Glomerular endothelial cell (primary cell): Measurements from ENCODE around the gene PIM2. TPM values are rescaled to one million over a fixed set of nuclear protein-coding genes. Genes with fewer than 3 reads are reported as not detected.

Source experiments
- DNase-seq: peaks from one replicate; pipeline ENCODE4 v3.0.0-alpha.2; 2011; ENCODE audit warnings: low read depth, low spot score; ENCODE audit errors: extremely low read depth
- total RNA-seq: library from RNA; depleted of rRNA; stranded (reverse); fragments of >200 nt; gene quantifications from 2 replicates; pipeline ENCODE4 v1.2.3, GENCODE V29; 2015

The PIM2 gene
- total RNA-seq, 1 donor from 2014 or later, result 5.3 TPM

DNA sequence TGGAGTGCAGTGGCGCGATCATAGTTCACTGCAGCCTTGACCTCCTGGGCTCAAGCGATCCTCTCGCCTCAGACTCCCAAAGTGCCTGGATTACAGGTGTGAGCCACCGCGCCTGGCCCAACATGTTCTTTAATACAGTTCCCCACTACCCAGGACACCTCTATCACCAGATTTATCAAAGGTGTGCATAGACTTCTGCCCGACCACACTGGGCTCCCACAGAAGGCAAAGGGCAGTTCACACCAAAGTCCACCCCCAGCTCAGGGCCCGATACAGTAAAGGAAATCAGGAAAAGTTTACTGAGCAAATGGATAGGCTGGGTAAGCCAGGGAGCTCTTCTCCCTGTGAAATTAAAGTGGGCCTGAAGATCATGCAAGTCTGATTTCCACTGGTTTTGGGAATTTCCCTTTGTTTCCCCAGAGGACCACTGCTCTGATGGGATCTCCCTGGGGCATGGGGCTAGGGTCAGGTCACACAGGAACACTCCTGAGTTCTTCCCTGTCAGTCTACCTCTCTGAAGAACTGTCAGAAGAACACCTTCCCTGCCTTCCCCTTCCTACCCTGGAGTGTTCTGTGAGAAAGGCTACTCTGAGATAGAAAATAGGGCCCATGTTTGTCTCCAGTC, 17.7 kb upstream of the PIM2 start:
- DNase-seq, result no peak

GRCh38 chrX:48935301-48935670, 16.5 kb upstream of the PIM2 start:
- DNase-seq, result no peak

DNA sequence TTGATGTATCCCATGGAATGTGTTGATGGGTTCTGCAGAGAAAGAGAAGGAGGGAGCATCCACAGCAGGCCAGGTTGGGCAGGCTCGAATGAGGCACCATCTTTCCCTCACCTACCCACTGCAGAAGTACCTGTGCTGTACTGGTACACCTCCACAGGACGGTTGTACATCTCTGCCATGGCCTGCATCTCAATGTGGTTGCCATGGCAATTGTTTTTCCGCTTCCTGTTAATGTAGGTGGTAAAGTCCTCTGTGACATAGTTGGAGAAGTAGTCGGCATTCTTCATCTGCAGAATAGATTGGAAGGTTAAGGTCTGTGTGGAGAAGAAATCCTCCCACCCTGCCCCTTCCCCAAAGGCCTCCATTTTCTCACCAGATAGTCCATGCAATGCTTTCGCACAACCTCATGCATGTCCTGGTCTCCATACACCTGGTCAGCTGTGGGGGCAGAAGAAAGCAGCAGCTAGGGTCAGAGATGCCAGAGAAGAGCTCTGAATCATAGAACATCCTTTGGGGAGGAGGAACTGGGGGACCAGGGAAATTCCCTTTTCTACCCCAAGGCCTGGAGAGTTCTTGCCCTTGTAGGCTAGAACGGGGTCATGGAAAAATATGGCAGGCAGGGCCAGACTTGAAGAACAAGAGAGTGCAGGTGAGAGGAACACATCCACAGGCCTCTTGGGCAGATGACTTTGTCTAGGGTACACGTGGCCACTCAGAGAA, 15.9 kb upstream of the PIM2 start:
- no peak for DNase-seq

DNA sequence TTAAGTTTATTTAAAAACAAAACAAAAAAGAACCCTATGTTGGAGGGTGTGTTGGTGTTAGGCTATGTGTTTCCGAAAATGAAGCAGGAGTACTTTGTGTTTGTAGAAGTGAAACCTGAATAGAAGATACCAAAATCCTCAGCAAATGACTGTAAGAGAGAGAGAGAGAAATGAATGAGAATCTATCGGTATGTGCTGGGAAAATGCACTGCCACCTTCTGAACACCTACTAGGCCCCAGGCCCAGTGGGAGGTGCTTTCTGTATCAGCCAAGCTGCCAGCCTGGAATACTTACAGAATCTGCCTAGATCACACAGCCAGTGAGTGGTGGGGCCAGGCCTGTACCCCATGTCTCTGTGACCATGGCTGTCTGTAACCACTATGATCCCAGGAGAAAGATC, 14.9 kb upstream of the PIM2 start:
- DNase-seq, result no peak

DNA sequence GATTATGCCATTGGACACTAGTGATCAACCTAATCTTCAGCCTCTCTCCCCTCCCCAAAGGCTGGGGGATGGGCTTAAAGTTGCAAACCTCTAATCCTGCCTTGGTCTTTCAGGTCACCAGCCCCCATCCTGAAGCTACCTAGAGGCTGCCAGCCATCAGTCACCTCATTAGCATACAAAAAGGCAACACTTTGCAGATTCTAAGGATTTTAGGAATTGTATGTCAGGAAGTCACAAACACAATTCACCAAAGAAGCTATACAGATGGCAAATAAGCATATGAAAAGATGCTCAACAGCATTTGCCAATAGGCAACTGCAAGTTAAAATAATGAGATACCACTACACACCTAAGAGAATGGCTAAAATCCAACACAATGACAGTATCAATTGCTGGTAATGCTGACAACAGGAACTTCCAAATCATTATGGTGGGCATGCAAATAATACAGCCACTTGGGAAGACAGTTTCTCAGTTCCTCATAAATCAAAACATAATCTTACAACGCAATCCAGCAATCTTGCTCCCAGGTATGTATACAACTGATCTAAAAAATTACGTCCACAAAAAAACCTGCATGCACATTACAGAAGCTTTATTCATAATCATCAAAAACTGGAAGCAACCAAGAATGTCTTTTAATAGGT, 9.0 kb upstream of the PIM2 start:
- DNase-seq, result no peak

DNA sequence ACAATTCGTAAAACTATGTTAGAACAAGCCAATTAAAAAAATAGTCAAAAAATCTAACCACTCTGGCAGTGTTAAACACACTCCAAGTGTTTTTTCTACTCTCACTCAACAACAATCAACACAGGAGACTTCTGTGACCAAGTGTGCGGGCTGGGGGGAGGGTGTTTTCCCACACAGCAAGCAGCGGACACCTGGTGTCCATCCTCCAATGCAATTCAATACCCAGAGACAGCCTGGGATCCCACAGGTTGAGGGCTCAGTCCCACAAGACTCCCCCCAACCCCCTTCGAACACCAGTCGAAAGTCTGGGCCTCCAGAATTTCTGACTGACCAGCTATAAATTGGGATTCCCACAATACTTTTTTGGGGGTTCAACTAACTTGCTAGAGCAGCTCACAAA, 8.3 kb upstream of the PIM2 start:
- no peak for DNase-seq

DNA sequence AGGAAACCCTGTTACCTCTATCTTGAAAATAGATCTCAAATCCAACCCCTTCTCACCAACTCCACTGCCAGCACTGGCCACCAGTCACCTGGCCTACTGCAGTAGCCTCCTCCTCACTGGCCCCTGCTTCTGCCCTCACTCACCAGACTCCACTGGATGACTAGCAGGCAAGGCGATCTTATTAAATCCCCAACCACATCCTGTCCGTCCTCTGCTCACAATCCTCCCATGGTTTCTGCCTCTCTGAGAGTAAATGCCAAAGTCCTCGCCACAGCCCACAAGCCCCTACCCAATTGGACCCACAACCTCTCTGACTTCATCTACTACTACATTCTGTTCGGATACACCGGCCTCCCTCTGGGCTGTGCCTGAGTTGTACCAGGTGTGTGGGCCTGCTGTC, 5.4 kb upstream of the PIM2 start:
- DNase-seq, result no peak

DNA sequence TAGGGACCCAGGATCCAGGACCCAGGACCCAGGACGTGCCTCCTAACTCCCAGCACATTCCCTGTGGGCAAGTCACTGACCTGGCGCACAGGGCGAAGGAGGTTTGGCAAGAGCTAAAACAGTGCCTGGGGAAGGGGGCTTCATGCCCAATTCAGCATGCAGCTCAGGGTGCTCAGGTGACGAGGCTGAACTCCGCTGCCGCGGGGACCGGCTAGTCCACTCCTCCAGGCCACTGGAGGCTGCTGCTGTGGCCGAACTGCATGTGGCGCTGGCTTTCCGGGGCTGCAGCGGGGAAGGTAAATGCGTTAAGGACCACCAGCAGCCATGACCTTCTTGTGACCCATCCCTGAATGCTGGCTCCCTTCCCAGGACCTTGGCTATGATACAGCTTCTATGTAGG, 4.9 kb upstream of the PIM2 start:
- no peak for DNase-seq

DNA sequence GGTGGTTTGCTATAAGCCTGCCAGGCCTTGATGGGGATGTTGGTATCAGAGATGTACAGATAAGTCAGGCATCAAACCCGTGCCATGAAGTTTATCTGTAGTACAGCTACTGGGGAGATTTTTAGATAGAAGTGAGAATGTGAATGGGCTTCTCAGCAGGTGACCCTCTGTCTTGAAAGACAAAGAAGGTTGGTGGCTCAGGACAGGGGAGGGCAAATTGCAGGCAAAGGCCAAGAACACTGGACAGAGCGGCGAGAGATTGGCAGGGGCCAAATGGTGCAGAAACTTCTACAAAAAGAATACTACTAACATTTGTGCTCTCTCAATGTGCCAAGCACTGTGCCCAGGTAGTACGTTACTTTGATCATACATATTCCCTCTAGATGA, 1.9 kb upstream of the PIM2 start:
- DNase-seq, result no peak

DNA sequence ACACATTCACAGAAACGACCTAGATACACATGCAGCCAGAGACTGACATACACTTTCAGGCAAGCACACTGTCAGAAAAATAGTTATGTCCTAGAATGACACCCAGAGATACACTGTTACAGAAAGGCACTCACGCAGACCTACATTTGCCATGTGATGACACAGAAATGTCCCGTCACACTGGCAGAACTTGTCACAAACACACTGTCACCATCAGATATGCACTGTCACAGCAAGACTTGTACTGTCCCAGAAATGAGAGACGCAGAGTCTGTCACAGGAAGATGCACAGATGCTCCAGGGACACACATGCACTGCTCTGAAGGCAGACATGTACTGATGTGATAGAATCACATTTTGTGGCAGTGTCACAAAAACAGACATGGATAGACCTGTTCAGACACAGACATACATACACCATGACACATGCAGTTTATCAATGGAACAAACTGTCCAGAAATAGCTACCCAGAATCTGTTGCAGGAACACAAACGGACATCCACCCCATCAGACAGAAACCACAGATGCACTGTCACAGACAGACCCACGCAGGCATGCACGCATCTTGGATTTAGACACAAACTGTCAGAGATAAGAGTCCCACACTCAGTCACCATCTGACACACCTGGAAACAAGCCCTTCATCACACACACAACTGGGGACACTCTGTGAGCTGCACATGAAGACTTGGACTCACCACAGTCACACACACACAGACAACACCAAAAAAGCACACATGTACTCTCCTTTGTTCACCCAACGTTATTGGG, 1.3 kb upstream of the PIM2 start:
- no peak for DNase-seq

- no peak for DNase-seq
These were observed 577 bp upstream of the PIM2 start for GRCh38 chrX:48919360-48919841.

DNA sequence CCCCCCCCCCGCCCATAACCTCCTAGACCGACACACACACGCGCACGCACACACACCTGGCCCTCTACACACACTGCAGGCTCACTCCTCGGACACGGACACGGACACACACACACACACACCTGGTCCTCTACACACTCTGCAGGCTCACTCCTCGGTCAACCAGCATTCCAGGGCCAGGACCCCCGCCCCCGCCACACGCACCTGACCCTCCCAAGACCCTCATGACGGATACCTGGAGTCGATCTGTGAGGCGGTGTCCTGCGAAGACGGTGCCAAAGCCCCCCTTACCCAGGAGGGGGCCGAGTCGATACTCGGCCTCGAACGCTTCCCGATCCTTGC, 552 bp downstream of the PIM2 start:
- no peak for DNase-seq

DNA sequence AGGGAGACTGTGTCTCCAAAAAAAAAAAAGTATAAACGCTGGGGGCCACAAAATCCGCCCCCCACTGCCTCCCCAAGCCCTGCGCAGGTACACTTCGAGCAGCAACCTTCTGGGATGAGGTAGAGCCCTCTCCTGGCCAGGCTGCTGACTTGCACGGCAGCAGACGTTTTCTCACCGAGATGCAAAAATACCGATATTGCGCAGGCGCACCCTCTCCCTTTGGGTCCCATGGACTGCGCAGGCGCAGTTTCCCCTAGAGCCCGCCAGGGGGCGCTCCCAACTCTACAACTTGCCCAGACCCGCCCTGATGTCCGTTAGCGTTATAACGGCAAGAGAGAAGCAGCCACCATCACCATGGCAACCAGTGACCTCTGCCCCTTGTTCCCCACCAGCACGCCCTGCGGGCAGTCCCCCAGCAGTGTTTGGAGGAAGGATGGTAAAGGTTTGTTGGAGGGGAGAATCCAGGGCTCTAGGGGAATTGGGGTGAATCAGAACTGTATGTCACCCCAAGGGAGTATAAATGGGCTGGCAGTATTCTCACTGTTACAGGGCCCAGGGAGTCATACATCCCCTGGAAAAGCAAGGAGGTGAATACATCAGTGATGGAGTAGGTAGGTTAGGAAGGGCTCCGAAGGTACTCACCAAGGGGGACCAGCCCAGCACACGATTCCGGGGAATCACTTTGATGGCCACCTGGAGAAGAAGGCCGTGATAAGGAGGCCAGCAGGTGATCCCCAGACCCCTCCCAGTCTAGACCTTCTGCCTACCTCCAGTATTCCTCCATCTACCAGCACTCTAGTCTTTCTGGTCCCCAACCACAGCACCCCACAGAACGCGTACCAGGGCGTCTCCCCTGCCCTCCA, 1.5 kb downstream of the PIM2 start:
- peak; percentile 58 for DNase-seq

DNA sequence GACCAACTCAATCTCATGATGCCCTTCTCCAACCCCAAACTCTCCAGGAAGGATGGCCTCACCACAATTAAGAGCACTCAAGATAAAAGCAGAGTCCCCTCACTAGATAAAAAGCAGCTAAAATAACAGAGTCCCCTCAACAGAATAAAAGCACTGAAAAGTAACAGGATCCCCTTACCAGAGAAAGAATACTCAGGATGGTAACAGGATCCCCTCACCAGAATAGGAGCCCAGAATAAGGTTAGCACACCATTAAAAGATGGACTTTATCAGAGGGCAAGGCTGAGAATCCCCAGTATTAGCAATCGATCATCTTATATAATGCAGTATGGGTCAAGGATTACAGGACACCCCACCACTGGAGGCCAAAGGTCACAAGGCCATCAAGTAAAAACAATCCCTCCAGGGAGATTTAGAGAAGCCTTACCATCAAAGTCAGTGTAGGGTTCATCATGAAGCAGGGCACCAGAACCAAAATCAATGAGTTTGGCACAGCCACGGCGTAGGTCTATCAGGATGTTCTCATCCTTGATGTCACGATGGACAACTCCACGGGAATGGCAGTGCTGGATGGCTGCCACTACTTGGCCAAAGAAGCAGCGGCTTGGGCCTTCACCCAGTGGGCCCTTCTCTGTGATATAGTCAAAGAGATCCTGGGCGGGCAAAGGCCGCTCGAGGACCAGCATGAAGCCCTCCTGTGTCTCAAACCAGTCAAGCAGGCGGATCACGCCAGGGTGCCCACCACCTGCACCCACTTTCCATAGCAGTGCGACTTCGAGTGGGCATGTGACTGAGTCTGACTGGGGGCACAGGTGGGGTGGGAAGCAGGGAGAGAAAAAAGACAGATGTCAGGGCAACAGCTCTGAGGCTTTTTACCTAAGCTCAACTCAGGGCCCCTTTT, 4.0 kb downstream of the PIM2 start:
- no peak for DNase-seq

DNA sequence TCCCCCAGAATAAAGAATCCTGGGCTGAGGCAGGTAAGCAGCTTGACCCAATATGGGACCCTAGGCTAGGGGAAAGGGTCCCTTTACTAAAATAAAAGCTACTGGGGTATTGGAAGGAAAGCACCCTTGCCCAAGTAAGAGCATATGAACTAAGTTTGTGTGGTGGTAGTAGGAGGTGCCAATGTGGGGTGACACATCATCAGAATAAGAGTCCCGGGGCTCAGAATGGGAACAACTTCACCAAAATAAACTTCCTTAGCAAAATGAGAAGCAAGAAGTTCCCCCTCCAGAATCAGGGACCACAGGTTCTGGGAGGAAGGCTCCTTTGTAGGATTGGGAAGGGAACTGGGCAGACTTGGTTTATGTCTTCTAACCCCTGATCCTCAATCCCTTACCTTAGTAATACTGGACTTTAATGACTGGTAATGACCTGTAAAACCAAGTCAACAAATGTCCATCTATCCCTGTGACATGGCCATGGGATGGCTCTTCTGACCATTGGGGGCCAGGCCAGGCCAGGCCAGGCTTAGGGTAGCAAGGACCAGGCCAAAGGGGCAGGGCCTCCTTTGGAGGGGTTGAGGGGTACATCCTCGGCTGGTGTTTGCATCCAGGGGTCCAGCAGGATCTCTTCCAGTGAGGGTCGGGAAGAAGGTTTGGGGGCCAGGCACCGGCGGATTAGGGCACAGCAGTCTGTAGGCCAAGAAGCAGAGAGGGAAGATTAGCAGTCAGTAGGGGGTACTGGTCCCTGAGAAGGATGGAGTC, 5.0 kb downstream of the PIM2 start:
- DNase-seq, result no peak

- no peak for DNase-seq
These were observed 7.2 kb downstream of the PIM2 start, which contains the start of gene SLC35A2 for GRCh38 chrX:48911412-48912182. TSS of gene SLC35A2 (minus strand) at chrX:48911646. CDS start at chrX:48911636, 10 bp downstream.

DNA sequence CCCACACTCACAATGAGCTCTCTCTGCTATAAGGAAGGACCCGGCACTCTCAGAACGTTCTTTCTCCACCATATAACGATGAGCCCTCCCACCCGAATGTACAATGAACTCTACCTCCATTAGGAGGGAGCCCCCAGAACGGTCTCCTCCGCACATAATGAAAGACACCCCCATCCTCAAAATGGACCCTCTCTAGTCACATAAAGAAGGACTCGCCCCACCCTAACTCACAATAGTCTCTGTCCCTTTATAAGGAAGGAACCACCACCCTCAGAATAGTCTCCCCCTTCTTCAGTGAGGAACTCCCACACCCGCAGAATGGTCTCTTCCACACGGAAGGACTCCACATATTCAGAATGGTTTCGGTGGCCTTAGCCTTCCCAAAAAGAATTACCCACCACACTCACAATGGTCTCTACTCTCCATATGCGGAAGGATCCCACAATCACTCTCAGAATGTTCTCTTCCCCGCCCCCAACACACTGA, 7.9 kb downstream of the PIM2 start:
- DNase-seq, result no peak
